ENCODE results near the gene MCM9. TPM values are rescaled to one million over a fixed set of nuclear protein-coding genes. Genes with fewer than 3 reads are reported as not detected.
"Not testable (repeated sequence)": the region's sequence is repeated elsewhere in the genome, so short reads cannot be mapped to it uniquely, and the experiment has no call there.

The MCM9 gene
- total RNA-seq, 2 donors from 2014 or later, result 13.6 to 24.8 TPM

GRCh38 chr6:118869350-118869749, 65.6 kb downstream of the MCM9 start:
- Histone ChIP-seq H3K9me3 (no peaks in the 10 kb centered on the region), H3K36me3 (no peaks in the 10 kb centered on the region), H3K4me1 (replicated peaks) (peaks cover 6% of the 10 kb centered on the region), H3K27ac (no peak overlapping the region), H3K27me3 (replicated peaks; ENCODE audit: insufficient read depth) (no peaks in the 10 kb centered on the region), H3K4me3 (no peak overlapping the region)
- intact Hi-C loops (cut with DNase I), result no loop called here
- DNase-seq (ENCODE audit: low spot score), result no peak
- 86% methylated on average over 2 of the region's 2 CpGs for WGBS
- TF ChIP-seq CTCF (IDR thresholded peaks at IDR 0.05) (no peak), POLR2AphosphoS5 (IDR thresholded peaks at IDR 0.05) (no peak), POLR2A (IDR thresholded peaks at IDR 0.05) (no peak)

- H3K27ac ChIP-seq; intact Hi-C loops (cut with DNase I); H3K27me3 ChIP-seq (replicated peaks; ENCODE audit: insufficient read depth); H3K9me3 ChIP-seq; H3K36me3 ChIP-seq; H3K4me3 ChIP-seq; DNase-seq (ENCODE audit: low spot score); H3K4me1 ChIP-seq (replicated peaks): not testable (repeated sequence)
- 97% methylated on average over 2 of the region's 2 CpGs for WGBS
These were observed 66.1 kb downstream of the MCM9 start for GRCh38 chr6:118868901-118869300.

GRCh38 chr6:118867181-118867580, 67.8 kb downstream of the MCM9 start:
- Histone ChIP-seq H3K36me3 (no peaks in the 10 kb centered on the region), H3K4me1 (replicated peaks) (peaks cover 6% of the 10 kb centered on the region), H3K4me3 (no peak overlapping the region), H3K27ac (no peak overlapping the region), H3K9me3 (no peaks in the 10 kb centered on the region), H3K27me3 (replicated peaks; ENCODE audit: insufficient read depth) (no peaks in the 10 kb centered on the region)
- intact Hi-C loops (cut with DNase I), result no loop called here
- TF ChIP-seq CTCF (IDR thresholded peaks at IDR 0.05) (no peak), POLR2A (IDR thresholded peaks at IDR 0.05) (no peak), POLR2AphosphoS5 (IDR thresholded peaks at IDR 0.05) (no peak)
- over 99% methylated on average over 4 of the region's 4 CpGs for WGBS
- no peak for DNase-seq (ENCODE audit: low spot score)

- peaks cover 6% of the 10 kb centered on the region for H3K4me1 ChIP-seq (replicated peaks)
- TF ChIP-seq POLR2A (IDR thresholded peaks at IDR 0.05), result no peak
- no peak for TF ChIP-seq POLR2AphosphoS5 (IDR thresholded peaks at IDR 0.05)
- TF ChIP-seq CTCF (IDR thresholded peaks at IDR 0.05), result no peak
- intact Hi-C loops (cut with DNase I), result no loop called here
- WGBS, result 30% methylated on average over 2 of the region's 2 CpGs
- H3K27me3 ChIP-seq (replicated peaks; ENCODE audit: insufficient read depth), result no peaks in the 10 kb centered on the region
- H3K9me3 ChIP-seq, result no peaks in the 10 kb centered on the region
- no peaks in the 10 kb centered on the region for H3K36me3 ChIP-seq
- no peak overlapping the region for H3K4me3 ChIP-seq
- no peak for DNase-seq (ENCODE audit: low spot score)
- no peak overlapping the region for H3K27ac ChIP-seq
These were observed 69.9 kb downstream of the MCM9 start for GRCh38 chr6:118865100-118865391.

- Histone ChIP-seq H3K27ac (no peak overlapping the region), H3K36me3 (no peaks in the 10 kb centered on the region), H3K4me3 (no peak overlapping the region), H3K27me3 (replicated peaks; ENCODE audit: insufficient read depth) (no peaks in the 10 kb centered on the region), H3K4me1 (replicated peaks) (peaks cover 6% of the 10 kb centered on the region), H3K9me3 (no peaks in the 10 kb centered on the region)
- TF ChIP-seq POLR2AphosphoS5 (IDR thresholded peaks at IDR 0.05) (peak; percentile 31), POLR2A (IDR thresholded peaks at IDR 0.05) (no peak), CTCF (IDR thresholded peaks at IDR 0.05) (no peak)
- WGBS, result 49% methylated on average over 7 of the region's 7 CpGs
- DNase-seq (ENCODE audit: low spot score), result peak; percentile 33
- intact Hi-C loops (cut with DNase I), result no loop called here
These were observed 70.4 kb downstream of the MCM9 start for GRCh38 chr6:118864341-118865099.
